Ovary (tissue), 3 donors: ENCODE results near the gene MAP3K10.

Source experiments
- CTCF ChIP-seq, 3 donors: fragments of 450-650 bp in 2 of 3; fragments of 200-600 bp in 1 of 3; IDR thresholded peaks; one replicate each; pipeline versions ENCODE4 v1.5.1 to v1.8.0; 2016 to 2022; ENCODE audit warnings: antibody characterized with exemption in 3 of 3, mild to moderate bottlenecking in 1 of 3
- EP300 ChIP-seq: sonication (generic); formaldehyde crosslinking; IDR thresholded peaks from one replicate; pipeline ENCODE4 v1.6.1; 2017; ENCODE audit warnings: antibody characterized with exemption
- POLR2A ChIP-seq: fragments of 450-650 bp; IDR thresholded peaks from one replicate; pipeline ENCODE4 v1.6.1; 2017; ENCODE audit warnings: antibody characterized with exemption, mild to moderate bottlenecking, moderate library complexity
- donor health status: DM: no; HTN: no; CAD: no.

GRCh38 chr19:40236366-40236765 lies 45.1 kb downstream of the MAP3K10 start:
- TF ChIP-seq CTCF (IDR thresholded peaks at IDR 0.05), result no peak
- TF ChIP-seq POLR2A, result no peak
- TF ChIP-seq EP300, result no peak
